PC-3 (cell line): ENCODE measurements around the gene ST3GAL5.

ENCODE experiments used
- EZH2 ChIP-seq: fragments of 300-600 bp; sonication (generic); IDR thresholded peaks from one replicate; pipeline ENCODE4 v1.6.1; 2017; ENCODE audit warnings: antibody characterized with exemption, mild to moderate bottlenecking, low read length; ENCODE audit not compliant: unreplicated experiment
- EZH2phosphoT487 ChIP-seq: fragments of 300-600 bp; sonication (generic); IDR thresholded peaks from 2 replicates; pipeline ENCODE4 v1.6.1; 2018; ENCODE audit warnings: mild to moderate bottlenecking, antibody characterized with exemption, low read length, borderline replicate concordance
- TF ChIP-seq, protein P1 (sequence below): fragments of 300-600 bp; sonication (generic); conservative IDR thresholded peaks from 2 replicates; pipeline ENCODE4 v1.5.1; 2017; ENCODE audit warnings: antibody characterized with exemption, low read depth, mild to moderate bottlenecking, low read length

DNA sequence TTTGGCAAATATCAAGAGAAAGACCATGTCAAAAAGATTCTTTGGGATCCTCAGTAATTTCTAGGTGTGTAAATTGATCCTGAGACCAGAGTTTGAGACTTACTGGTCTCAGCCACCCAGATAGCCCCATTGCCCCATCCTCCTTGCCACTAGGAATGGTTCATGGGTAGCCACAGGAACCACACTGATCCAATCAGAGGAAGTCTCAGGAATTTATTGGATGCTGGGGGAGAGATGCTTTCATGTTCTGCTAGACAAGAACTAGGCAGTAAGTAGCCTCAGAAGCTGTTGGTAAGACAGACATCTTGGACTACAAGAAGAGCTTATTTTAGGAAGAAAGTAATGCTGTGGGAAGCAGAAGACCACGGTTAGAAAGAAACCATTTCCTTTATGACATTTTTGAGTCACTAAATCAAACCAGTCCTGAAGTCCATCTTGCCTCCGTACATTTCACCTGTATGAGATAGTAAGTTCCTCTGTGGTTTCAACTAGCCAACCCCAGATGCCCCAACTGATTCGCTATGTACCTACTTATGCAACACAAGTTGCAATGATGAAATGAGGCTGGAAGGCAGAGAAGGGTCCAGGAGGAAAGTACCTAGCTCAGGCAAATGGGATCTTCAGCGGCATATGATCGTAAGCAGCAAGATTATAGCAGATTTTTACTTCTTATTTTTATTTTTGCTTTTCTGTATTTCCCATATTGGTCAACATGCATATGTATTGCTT is 3.6 kb upstream of the ST3GAL5 start:
- TF ChIP-seq EZH2phosphoT487 (no peak), EZH2 (no peak)
- TF ChIP-seq, protein P1, sequence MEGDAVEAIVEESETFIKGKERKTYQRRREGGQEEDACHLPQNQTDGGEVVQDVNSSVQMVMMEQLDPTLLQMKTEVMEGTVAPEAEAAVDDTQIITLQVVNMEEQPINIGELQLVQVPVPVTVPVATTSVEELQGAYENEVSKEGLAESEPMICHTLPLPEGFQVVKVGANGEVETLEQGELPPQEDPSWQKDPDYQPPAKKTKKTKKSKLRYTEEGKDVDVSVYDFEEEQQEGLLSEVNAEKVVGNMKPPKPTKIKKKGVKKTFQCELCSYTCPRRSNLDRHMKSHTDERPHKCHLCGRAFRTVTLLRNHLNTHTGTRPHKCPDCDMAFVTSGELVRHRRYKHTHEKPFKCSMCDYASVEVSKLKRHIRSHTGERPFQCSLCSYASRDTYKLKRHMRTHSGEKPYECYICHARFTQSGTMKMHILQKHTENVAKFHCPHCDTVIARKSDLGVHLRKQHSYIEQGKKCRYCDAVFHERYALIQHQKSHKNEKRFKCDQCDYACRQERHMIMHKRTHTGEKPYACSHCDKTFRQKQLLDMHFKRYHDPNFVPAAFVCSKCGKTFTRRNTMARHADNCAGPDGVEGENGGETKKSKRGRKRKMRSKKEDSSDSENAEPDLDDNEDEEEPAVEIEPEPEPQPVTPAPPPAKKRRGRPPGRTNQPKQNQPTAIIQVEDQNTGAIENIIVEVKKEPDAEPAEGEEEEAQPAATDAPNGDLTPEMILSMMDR, result no peak
